GM12864 (cell line): ENCODE results near the gene PTPRCAP.
"Not testable (repeated sequence)": the region's sequence is repeated elsewhere in the genome, so short reads cannot be mapped to it uniquely, and the experiment has no call there.

ENCODE experiments used
- DNase-seq: peaks from one replicate; pipeline ENCODE4 v3.0.0-alpha.2; 2011; ENCODE audit warnings: low read depth
- H3K4me3 ChIP-seq: 2 replicates; pipeline ENCODE4 v1.5.1; 2011; ENCODE audit warnings: mild to moderate bottlenecking, low read depth, low read length, control low read depth
- CTCF ChIP-seq: IDR thresholded peaks from 2 replicates; pipeline ENCODE4 v1.5.1; 2011; ENCODE audit warnings: low read depth, mild to moderate bottlenecking, moderate library complexity, low read length, control low read depth, inconsistent platforms; ENCODE audit errors: missing control alignments

Gene PTPRCAP

GRCh38 chr11:67428052-67429001 lies 9.2 kb downstream of the PTPRCAP start, which contains the start of gene RPS6KB2:
Gene RPS6KB2 (plus strand): TSS chr11:67428494. CDS start chr11:67428546, 52 bp downstream.
- peak within 1 kb of the TSS; percentile 63 for H3K4me3 ChIP-seq
- DNase-seq: peak; percentile 95
- no peak for TF ChIP-seq CTCF

GRCh38 chr11:67427364-67427859 lies 10.1 kb downstream of the PTPRCAP start:
- not testable (repeated sequence) for DNase-seq
- H3K4me3 ChIP-seq: peak overlapping the region; percentile 63

GRCh38 chr11:67423891-67424613 lies 13.4 kb downstream of the PTPRCAP start:
- no peak overlapping the region for H3K4me3 ChIP-seq
- DNase-seq: no peak
- TF ChIP-seq CTCF: no peak

GRCh38 chr11:67423466-67423865 lies 14.0 kb downstream of the PTPRCAP start:
- no peak overlapping the region for H3K4me3 ChIP-seq
- no peak for DNase-seq
- no peak for TF ChIP-seq CTCF

GRCh38 chr11:67422891-67423290 lies 14.6 kb downstream of the PTPRCAP start:
- no peak for TF ChIP-seq CTCF
- no peak overlapping the region for H3K4me3 ChIP-seq
- no peak for DNase-seq

GRCh38 chr11:67421430-67422031 lies 16.0 kb downstream of the PTPRCAP start:
- peak overlapping the region; percentile 39 for H3K4me3 ChIP-seq
- no peak for DNase-seq
- TF ChIP-seq CTCF: no peak
